Measurements from ENCODE around the gene GRIK1. TPM values are rescaled to one million over a fixed set of nuclear protein-coding genes. Genes with fewer than 3 reads are reported as not detected.

The GRIK1 gene
- total and polyA plus RNA-seq, 2 experiments from 2014 or later, result 0.05 TPM; not detected in 1

GRCh38 chr21:29892379-29892778, 47.4 kb downstream of the GRIK1 start:
- H3K36me3 ChIP-seq, result no peaks in the 10 kb centered on the region
- H3K27ac ChIP-seq, result no peak overlapping the region
- H3K9me3 ChIP-seq (ENCODE audit: low read depth), result no peaks in the 10 kb centered on the region
- no peak for DNase-seq (ENCODE audit: low read depth in 1 of 2, low spot score in 1 of 2)
- H3K4me3 ChIP-seq, result no peak overlapping the region
- no peaks in the 10 kb centered on the region for H3K27me3 ChIP-seq
- no peaks in the 10 kb centered on the region for H3K4me1 ChIP-seq (ENCODE audit: low read depth)
- no peak for TF ChIP-seq CTCF (IDR thresholded peaks at IDR 0.05; ENCODE audit: low read depth, low read length)

GRCh38 chr21:29888437-29888836, 51.4 kb downstream of the GRIK1 start:
- no peak for DNase-seq (ENCODE audit: low read depth in 1 of 2, low spot score in 1 of 2)
- Histone ChIP-seq H3K27me3 (no peaks in the 10 kb centered on the region), H3K9me3 (ENCODE audit: low read depth) (no peaks in the 10 kb centered on the region), H3K4me3 (no peak overlapping the region), H3K27ac (no peak overlapping the region), H3K36me3 (no peaks in the 10 kb centered on the region), H3K4me1 (ENCODE audit: low read depth) (no peaks in the 10 kb centered on the region)
- TF ChIP-seq CTCF (IDR thresholded peaks at IDR 0.05; ENCODE audit: low read depth, low read length), result no peak

GRCh38 chr21:29887313-29888009, 52.3 kb downstream of the GRIK1 start:
- Histone ChIP-seq H3K36me3 (no peaks in the 10 kb centered on the region), H3K9me3 (ENCODE audit: low read depth) (no peaks in the 10 kb centered on the region), H3K4me3 (no peak overlapping the region), H3K4me1 (ENCODE audit: low read depth) (no peaks in the 10 kb centered on the region), H3K27me3 (no peaks in the 10 kb centered on the region), H3K27ac (no peak overlapping the region)
- TF ChIP-seq CTCF (IDR thresholded peaks at IDR 0.05; ENCODE audit: low read depth, low read length), result no peak
- DNase-seq (ENCODE audit: low read depth in 1 of 2, low spot score in 1 of 2), result no peak

GRCh38 chr21:29885491-29885890, 54.3 kb downstream of the GRIK1 start:
- no peaks in the 10 kb centered on the region for H3K36me3 ChIP-seq
- no peaks in the 10 kb centered on the region for H3K4me1 ChIP-seq (ENCODE audit: low read depth)
- no peak overlapping the region for H3K27ac ChIP-seq
- TF ChIP-seq CTCF (IDR thresholded peaks at IDR 0.05; ENCODE audit: low read depth, low read length), result no peak
- no peak overlapping the region for H3K4me3 ChIP-seq
- no peaks in the 10 kb centered on the region for H3K27me3 ChIP-seq
- no peak for DNase-seq (ENCODE audit: low read depth in 1 of 2, low spot score in 1 of 2)
- no peaks in the 10 kb centered on the region for H3K9me3 ChIP-seq (ENCODE audit: low read depth)

- no peak for TF ChIP-seq CTCF (IDR thresholded peaks at IDR 0.05; ENCODE audit: low read depth, low read length)
- Histone ChIP-seq H3K27ac (no peak overlapping the region), H3K9me3 (ENCODE audit: low read depth) (no peaks in the 10 kb centered on the region), H3K27me3 (no peaks in the 10 kb centered on the region), H3K4me3 (no peak overlapping the region), H3K36me3 (no peaks in the 10 kb centered on the region), H3K4me1 (ENCODE audit: low read depth) (no peaks in the 10 kb centered on the region)
- DNase-seq (ENCODE audit: low read depth in 1 of 2, low spot score in 1 of 2), result no peak
These were observed 63.9 kb downstream of the GRIK1 start for GRCh38 chr21:29875873-29876272.

Data from cardiac muscle cell (in vitro differentiated cells and primary cell).